GM23338 (cell line): ENCODE results near the gene ANAPC2. TPM values are rescaled to one million over a fixed set of nuclear protein-coding genes. Genes with fewer than 3 reads are reported as not detected.

Experiments
- ATAC-seq: fragments of 200-7000 bp; cut with Tn5 transposase; 3 replicates; pipeline ENCODE4 v1.9.1; 2020
- DNase-seq: peaks from one replicate; pipeline ENCODE4 v3.0.0-alpha.2; 2015; ENCODE audit warnings: low spot score
- H2AFZ ChIP-seq: fragments of 200-600 bp; sonication (generic); 2 replicates; pipeline ENCODE4 v1.8.0; 2016; ENCODE audit warnings: antibody characterized with exemption, mild to moderate bottlenecking, moderate library complexity
- H3F3A ChIP-seq: fragments of 200-600 bp; sonication (generic); replicated peaks from 2 replicates; pipeline ENCODE4 v1.8.0; 2017; ENCODE audit warnings: antibody characterized with exemption, mixed run types, low read depth
- H3K27ac ChIP-seq: fragments of 200-600 bp; sonication (generic); 2 replicates; pipeline ENCODE4 v1.6.1; 2016; ENCODE audit warnings: low read depth
- H3K27me3 ChIP-seq: fragments of 200-600 bp; sonication (generic); 2 replicates; pipeline ENCODE4 v1.8.0; 2016; ENCODE audit warnings: mild to moderate bottlenecking, mixed run types, moderate library complexity; ENCODE audit not compliant: insufficient read depth
- H3K36me3 ChIP-seq: fragments of 200-600 bp; sonication (generic); 2 replicates; pipeline ENCODE4 v1.8.0; 2016; ENCODE audit warnings: mild to moderate bottlenecking; ENCODE audit not compliant: insufficient read depth
- H3K4me1 ChIP-seq: fragments of 200-600 bp; sonication (generic); 2 replicates; pipeline ENCODE4 v1.8.0; 2016; ENCODE audit warnings: mild to moderate bottlenecking, moderate library complexity; ENCODE audit not compliant: insufficient read depth
- H3K4me2 ChIP-seq: fragments of 200-600 bp; sonication (generic); 2 replicates; pipeline ENCODE4 v1.7.1; 2017; ENCODE audit warnings: mixed run types
- H3K4me3 ChIP-seq: fragments of 200-600 bp; sonication (generic); 2 replicates; pipeline ENCODE4 v1.6.1; 2016; ENCODE audit warnings: mixed run types
- H3K79me2 ChIP-seq: fragments of 200-600 bp; sonication (generic); replicated peaks from 2 replicates; pipeline ENCODE4 v1.8.0; 2017; ENCODE audit warnings: mild to moderate bottlenecking; ENCODE audit not compliant: insufficient read depth
- H3K9me2 ChIP-seq: fragments of 200-600 bp; sonication (generic); 2 replicates; pipeline ENCODE4 v1.8.0; 2017; ENCODE audit not compliant: insufficient read depth
- H4K20me1 ChIP-seq: fragments of 200-600 bp; sonication (generic); replicated peaks from 2 replicates; pipeline ENCODE4 v1.8.0; 2017; ENCODE audit warnings: mild to moderate bottlenecking; ENCODE audit not compliant: insufficient read depth
- H3K27ac Mint-ChIP-seq: 2 replicates; pipeline ENCODE4 v1.8.0; 2020; ENCODE audit warnings: inconsistent platforms, mild to moderate bottlenecking, moderate library complexity, mixed read lengths
- H3K27me3 Mint-ChIP-seq: 3 replicates; pipeline ENCODE4 v1.8.0; 2022; ENCODE audit warnings: low read depth, mild to moderate bottlenecking, moderate library complexity, mixed read lengths, inconsistent platforms; ENCODE audit not compliant: insufficient read depth, poor library complexity
- H3K36me3 Mint-ChIP-seq: 3 replicates; pipeline ENCODE4 v1.8.0; 2021; ENCODE audit warnings: low read depth, mild to moderate bottlenecking, inconsistent platforms, moderate library complexity, mixed read lengths
- H3K4me1 Mint-ChIP-seq: 3 replicates; pipeline ENCODE4 v1.8.0; 2020; ENCODE audit warnings: mild to moderate bottlenecking, inconsistent platforms, mixed read lengths
- H3K4me3 Mint-ChIP-seq: 3 replicates; pipeline ENCODE4 v1.8.0; 2021; ENCODE audit warnings: moderate library complexity, mild to moderate bottlenecking, inconsistent platforms, mixed read lengths
- H3K9me3 Mint-ChIP-seq: 3 replicates; pipeline ENCODE4 v1.8.0; 2020; ENCODE audit warnings: moderate library complexity, mild to moderate bottlenecking, inconsistent platforms, mixed read lengths
- CREB1 ChIP-seq: fragments of 250-450 bp; sonication (Bioruptor Pico); IDR thresholded peaks from 2 replicates; pipeline ENCODE4 v1.5.0; 2020; ENCODE audit warnings: low read depth, mild to moderate bottlenecking, moderate library complexity
- EZH2 ChIP-seq: fragments of 200-600 bp; sonication (generic); IDR thresholded peaks from one replicate; pipeline ENCODE4 v1.8.0; 2017; ENCODE audit warnings: antibody characterized with exemption, mild to moderate bottlenecking, low read depth; ENCODE audit not compliant: unreplicated experiment
- NANOG ChIP-seq: IDR thresholded peaks from 2 replicates; pipeline ENCODE4 v1.6.1; 2016; ENCODE audit warnings: antibody characterized with exemption, borderline replicate concordance
- POLR2AphosphoS5 ChIP-seq: IDR thresholded peaks from 2 replicates; pipeline ENCODE4 v1.6.1; 2016; ENCODE audit warnings: antibody characterized with exemption, low read depth
- ZNF114 ChIP-seq: fragments of 250-450 bp; sonication (Bioruptor Pico); IDR thresholded peaks from 2 replicates; pipeline ENCODE4 v1.5.0; 2020; ENCODE audit warnings: mild to moderate bottlenecking, moderate library complexity
- ZNF331 ChIP-seq: fragments of 250-450 bp; sonication (Bioruptor Pico); IDR thresholded peaks from 2 replicates; pipeline ENCODE4 v1.5.0; 2020; ENCODE audit warnings: low read depth, mild to moderate bottlenecking, moderate library complexity
- polyA plus RNA-seq: library from polyadenylated mRNA; unstranded; fragments of >200 nt; fragmentation: Nextera tagmentation; extraction: Ambion mirVana; gene quantifications from 2 replicates; pipeline ENCODE4 v1.2.1, GENCODE V29; 2016
- total RNA-seq: library from RNA; depleted of rRNA; stranded (reverse); fragments of >200 nt; shearing (Covaris generic); gene quantifications from 2 replicates; pipeline ENCODE4 v1.2.3, GENCODE V29; 2014
- TF ChIP-seq, protein P1 (sequence below), 2 experiments: fragments of 200-600 bp in 1 of 2; sonication (generic) in 1 of 2; conservative IDR thresholded peaks; 2 replicates each; pipeline versions ENCODE4 v1.5.1 to v1.6.1; 2016 to 2017; ENCODE audit warnings: antibody characterized with exemption in 2 of 2, low read depth in 2 of 2, mild to moderate bottlenecking in 2 of 2, moderate library complexity in 1 of 2
- TF ChIP-seq, protein P2 (sequence below): IDR thresholded peaks from 2 replicates; pipeline ENCODE4 v1.6.1; 2016; ENCODE audit warnings: antibody characterized with exemption

The ANAPC2 gene
- total and polyA plus RNA-seq, 2 experiments from 2014 or later, result 16.4 to 42.9 TPM

DNA sequence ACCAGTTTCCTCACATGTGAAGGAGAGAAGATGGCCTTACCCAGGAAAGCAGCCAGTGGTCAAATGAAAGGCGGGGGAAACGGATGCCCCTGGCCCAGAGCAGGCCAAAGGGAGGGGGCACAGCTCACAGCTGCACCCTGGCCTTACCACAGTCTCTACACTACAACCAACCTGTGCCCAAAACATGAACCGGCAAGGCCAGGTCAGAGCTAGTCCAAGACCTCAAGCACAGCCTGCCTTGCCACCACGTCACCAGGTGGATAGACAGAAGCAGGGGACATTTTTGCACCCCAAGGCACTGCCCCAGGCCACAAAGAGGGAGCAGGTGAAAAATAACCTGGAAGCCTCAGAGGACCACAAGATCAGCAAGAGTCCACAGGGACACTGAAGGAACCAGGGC, 44.9 kb downstream of the ANAPC2 start:
- TF ChIP-seq CREB1 (CRISPR knock-in tag), result no peak
- Mint-ChIP-seq H3K27me3 (peaks cover 40% of the 10 kb centered on the region), H3K4me1 (peaks cover 5% of the 10 kb centered on the region; the same call in 2 of the 3 replicates), H3K27ac (no peak overlapping the region), H3K36me3 (no peaks in the 10 kb centered on the region), H3K9me3 (no peaks in the 10 kb centered on the region), H3K4me3 (no peak overlapping the region)
- no peaks in the 10 kb centered on the region for H3K36me3 ChIP-seq
- peaks cover 5% of the 10 kb centered on the region; the same call in 1 of the 2 replicates for H3K4me1 ChIP-seq
- no peaks in the 10 kb centered on the region for H3K9me2 ChIP-seq
- no peaks in the 10 kb centered on the region for H4K20me1 ChIP-seq
- no peaks in the 10 kb centered on the region for H3K79me2 ChIP-seq
- no peak overlapping the region for H3K27ac ChIP-seq
- H3F3A ChIP-seq, result no peaks in the 10 kb centered on the region
- H3K4me2 ChIP-seq, result no peak overlapping the region
- H3K4me3 ChIP-seq, result no peak overlapping the region
- H3K27me3 ChIP-seq, result peaks cover 30% of the 10 kb centered on the region
- no peak for ATAC-seq
- no peak for DNase-seq
- H2AFZ ChIP-seq, result no peak overlapping the region

DNA sequence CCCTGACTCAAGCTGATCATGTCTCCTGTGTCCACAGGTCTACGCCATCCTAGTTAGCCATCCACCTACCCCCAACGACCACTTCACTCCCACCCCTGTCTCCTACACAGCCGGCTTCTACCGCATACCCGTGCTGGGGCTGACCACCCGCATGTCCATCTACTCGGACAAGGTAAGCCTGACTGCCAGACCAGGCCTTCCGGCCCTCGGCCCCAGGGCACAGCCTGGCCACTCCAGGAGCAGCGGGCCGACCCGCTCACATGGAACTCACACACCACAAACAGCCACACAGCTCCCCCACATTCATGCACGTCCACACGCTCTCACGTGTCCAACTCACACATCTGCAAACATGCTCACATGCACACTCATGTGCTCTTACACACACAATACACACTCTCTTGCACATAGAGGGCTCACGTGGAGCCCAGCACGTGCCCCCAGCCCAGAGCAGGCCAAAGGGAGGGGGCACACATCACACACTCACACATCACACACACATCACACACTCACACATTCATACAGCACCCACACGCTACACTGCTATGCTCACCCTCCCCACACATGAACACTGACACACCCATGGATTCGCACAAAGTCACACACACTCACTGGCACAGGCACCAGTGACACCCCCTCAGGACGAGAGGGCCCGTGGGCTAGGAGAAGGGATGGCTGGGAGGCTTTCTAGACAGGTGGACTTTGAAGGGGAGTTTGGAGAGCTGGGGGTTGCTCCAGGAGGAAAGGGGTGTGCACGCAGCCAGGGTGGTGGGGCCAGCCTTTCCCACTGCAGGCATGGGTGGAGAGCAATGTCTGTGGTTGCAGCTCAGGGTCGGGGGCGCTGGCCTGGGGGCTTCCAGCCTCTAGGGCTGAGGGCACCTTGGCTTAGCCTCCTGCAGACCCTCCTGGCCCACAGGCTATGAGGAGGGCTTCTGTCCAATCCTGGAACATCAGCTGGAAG, 46.1 kb downstream of the ANAPC2 start:
- Histone ChIP-seq H3K4me3 (no peak overlapping the region), H3K27me3 (peaks cover 42% of the 10 kb centered on the region), H3K4me2 (no peak overlapping the region), H3K9me2 (no peaks in the 10 kb centered on the region), H3F3A (no peaks in the 10 kb centered on the region), H4K20me1 (no peaks in the 10 kb centered on the region), H3K4me1 (peaks cover 12% of the 10 kb centered on the region), H3K36me3 (no peaks in the 10 kb centered on the region), H3K79me2 (no peaks in the 10 kb centered on the region), H2AFZ (no peak overlapping the region), H3K27ac (no peak overlapping the region)
- Mint-ChIP-seq H3K9me3 (no peaks in the 10 kb centered on the region), H3K27ac (no peak overlapping the region), H3K27me3 (peaks cover 49% of the 10 kb centered on the region), H3K4me3 (no peak overlapping the region), H3K4me1 (peaks cover 10% of the 10 kb centered on the region), H3K36me3 (no peaks in the 10 kb centered on the region)
- TF ChIP-seq ZNF114 (CRISPR knock-in tag), result no peak
- DNase-seq (no peak), ATAC-seq (no peak)

DNA sequence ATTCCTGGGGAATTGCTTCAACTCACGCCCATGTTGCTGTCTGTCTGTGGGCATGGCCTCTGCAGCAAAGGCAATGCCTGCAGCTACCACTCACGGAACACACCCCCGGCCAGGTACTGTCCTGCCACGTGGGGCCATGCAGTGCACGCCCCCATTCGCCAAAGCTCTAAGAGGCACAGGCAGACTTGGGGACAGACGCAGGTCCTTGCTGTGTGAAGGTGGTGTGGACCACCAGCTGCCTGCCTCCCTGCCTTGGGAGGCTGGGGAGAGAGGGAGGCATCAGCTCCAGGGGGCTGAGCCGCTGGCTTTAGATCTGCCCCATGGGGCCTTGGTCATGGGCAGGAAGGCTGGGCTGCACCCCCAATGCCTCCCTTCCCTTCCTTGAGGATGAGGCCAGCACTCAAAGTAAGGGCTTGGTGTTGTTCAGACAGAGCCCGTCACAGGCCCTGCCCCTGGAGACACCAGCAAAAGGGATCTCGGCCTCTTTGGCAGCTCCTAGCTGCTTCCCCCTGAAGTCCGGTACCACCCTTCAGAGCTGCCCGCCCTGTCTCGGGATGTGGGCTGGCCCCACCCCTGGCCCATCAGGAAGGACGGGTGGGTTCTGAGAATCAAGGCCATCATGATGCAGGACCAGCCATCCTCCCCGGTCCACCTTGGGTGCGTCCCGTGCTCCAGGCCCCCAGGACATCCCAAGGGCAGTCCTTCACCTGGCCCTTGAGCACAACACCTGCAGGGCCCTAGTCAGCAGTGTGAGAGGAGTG, 47.1 kb downstream of the ANAPC2 start:
- DNase-seq (no peak), ATAC-seq (no peak)
- Histone ChIP-seq H3K4me3 (no peak overlapping the region), H3K27me3 (peaks cover 48% of the 10 kb centered on the region), H3K9me2 (no peaks in the 10 kb centered on the region), H3K79me2 (no peaks in the 10 kb centered on the region), H3F3A (no peaks in the 10 kb centered on the region), H4K20me1 (no peaks in the 10 kb centered on the region), H2AFZ (no peak overlapping the region), H3K36me3 (no peaks in the 10 kb centered on the region), H3K27ac (no peak overlapping the region), H3K4me1 (peaks cover 12% of the 10 kb centered on the region), H3K4me2 (no peak overlapping the region)
- no peak overlapping the region for H3K27ac Mint-ChIP-seq
- H3K4me1 Mint-ChIP-seq, result peaks cover 10% of the 10 kb centered on the region
- H3K27me3 Mint-ChIP-seq, result peaks cover 57% of the 10 kb centered on the region
- no peaks in the 10 kb centered on the region for H3K36me3 Mint-ChIP-seq
- no peaks in the 10 kb centered on the region for H3K9me3 Mint-ChIP-seq
- no peak overlapping the region for H3K4me3 Mint-ChIP-seq
- TF ChIP-seq NANOG (no peak), CREB1 (CRISPR knock-in tag) (no peak), POLR2AphosphoS5 (no peak), EZH2 (no peak), ZNF331 (no peak)
- TF ChIP-seq, protein P1, sequence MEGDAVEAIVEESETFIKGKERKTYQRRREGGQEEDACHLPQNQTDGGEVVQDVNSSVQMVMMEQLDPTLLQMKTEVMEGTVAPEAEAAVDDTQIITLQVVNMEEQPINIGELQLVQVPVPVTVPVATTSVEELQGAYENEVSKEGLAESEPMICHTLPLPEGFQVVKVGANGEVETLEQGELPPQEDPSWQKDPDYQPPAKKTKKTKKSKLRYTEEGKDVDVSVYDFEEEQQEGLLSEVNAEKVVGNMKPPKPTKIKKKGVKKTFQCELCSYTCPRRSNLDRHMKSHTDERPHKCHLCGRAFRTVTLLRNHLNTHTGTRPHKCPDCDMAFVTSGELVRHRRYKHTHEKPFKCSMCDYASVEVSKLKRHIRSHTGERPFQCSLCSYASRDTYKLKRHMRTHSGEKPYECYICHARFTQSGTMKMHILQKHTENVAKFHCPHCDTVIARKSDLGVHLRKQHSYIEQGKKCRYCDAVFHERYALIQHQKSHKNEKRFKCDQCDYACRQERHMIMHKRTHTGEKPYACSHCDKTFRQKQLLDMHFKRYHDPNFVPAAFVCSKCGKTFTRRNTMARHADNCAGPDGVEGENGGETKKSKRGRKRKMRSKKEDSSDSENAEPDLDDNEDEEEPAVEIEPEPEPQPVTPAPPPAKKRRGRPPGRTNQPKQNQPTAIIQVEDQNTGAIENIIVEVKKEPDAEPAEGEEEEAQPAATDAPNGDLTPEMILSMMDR (conservative IDR thresholded peaks at IDR 0.05; ENCODE audit: low read depth in 2 of 2), result no peak
- TF ChIP-seq, protein P2, sequence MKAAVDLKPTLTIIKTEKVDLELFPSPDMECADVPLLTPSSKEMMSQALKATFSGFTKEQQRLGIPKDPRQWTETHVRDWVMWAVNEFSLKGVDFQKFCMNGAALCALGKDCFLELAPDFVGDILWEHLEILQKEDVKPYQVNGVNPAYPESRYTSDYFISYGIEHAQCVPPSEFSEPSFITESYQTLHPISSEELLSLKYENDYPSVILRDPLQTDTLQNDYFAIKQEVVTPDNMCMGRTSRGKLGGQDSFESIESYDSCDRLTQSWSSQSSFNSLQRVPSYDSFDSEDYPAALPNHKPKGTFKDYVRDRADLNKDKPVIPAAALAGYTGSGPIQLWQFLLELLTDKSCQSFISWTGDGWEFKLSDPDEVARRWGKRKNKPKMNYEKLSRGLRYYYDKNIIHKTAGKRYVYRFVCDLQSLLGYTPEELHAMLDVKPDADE, result no peak
